GM10266 (cell line): Measurements from ENCODE around the gene IFT122.

Experiments
- DNase-seq: peaks from one replicate; pipeline ENCODE4 v3.0.0; 2012; ENCODE audit errors: extremely low spot score
- TF ChIP-seq, protein P1 (sequence below): IDR thresholded peaks from 2 replicates; pipeline ENCODE4 v1.5.1; 2012; ENCODE audit warnings: mild to moderate bottlenecking, low read depth; ENCODE audit not compliant: control insufficient read depth, insufficient read depth; ENCODE audit errors: missing control alignments

The IFT122 gene

DNA sequence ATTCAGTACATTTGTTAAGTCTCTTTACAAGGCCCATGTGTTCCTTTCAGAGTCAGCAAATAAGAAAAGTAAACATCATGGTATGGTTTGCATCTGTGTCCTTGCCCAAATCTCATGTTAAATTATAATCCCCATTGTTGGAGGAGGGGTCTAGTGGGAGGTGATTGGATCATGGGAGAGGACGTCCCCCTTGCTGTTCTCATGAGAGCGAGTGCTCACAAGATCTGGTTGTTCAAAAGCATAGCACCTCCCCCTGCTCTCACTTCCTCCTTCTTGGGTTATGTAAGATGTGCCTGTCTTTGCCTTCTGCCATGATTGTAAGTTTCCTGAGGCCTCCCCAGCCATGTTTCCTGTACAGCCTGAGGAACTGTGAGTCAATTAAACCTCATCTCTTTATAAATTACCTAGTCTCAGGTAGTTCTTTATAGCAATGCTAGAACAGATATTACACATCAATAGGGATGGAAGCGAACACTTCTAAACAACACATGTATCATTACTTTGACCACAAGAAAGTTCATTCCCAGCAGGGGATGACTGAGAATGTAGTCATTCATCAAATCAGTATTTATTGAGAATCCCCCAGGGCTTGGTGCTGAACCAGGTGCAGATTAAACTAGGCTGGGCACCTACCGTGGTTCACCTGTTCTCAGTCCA is 15.7 kb upstream of the IFT122 start:
- DNase-seq: peak; percentile 39
- TF ChIP-seq, protein P1, sequence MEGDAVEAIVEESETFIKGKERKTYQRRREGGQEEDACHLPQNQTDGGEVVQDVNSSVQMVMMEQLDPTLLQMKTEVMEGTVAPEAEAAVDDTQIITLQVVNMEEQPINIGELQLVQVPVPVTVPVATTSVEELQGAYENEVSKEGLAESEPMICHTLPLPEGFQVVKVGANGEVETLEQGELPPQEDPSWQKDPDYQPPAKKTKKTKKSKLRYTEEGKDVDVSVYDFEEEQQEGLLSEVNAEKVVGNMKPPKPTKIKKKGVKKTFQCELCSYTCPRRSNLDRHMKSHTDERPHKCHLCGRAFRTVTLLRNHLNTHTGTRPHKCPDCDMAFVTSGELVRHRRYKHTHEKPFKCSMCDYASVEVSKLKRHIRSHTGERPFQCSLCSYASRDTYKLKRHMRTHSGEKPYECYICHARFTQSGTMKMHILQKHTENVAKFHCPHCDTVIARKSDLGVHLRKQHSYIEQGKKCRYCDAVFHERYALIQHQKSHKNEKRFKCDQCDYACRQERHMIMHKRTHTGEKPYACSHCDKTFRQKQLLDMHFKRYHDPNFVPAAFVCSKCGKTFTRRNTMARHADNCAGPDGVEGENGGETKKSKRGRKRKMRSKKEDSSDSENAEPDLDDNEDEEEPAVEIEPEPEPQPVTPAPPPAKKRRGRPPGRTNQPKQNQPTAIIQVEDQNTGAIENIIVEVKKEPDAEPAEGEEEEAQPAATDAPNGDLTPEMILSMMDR: no peak

DNA sequence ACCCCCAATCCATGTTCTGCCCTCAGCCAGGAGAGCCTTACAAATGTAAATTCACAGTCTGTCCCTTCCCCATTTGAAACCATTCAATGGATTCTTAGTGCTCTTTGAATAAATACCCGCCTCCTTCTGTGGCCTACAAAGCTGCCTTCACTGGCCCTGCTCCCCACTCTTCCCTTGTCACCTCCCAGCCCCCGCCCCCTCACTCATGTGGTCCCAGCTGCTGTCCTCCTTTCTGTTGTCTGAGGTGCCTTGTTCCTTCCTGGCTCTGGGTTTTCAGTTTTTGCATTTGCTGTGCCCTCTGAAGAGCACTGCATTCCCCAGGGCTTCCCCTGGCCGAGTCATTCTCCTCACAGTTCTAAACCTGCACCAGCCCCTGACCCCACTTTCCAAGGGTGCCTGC is 14.8 kb upstream of the IFT122 start:
- TF ChIP-seq, protein P1: no peak
- DNase-seq: no peak

DNA sequence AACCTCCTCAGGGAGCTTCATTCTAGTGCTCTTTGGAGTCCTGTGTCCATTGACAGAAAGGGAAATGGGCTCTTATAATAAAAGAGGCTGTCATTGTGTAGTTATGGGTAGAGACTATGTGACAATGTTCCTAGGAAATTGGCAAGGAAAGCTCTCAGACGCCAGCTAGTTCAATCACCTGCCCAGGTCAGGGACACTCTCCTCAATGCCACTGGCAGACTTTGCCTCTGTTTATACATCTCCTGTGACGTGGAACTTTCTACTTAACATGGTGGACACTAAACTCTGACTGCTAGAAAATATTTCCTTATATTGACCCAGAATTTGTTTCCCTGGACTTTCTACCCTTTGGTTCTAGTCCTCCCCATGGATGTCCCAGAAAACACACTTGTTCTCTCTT is 14.4 kb upstream of the IFT122 start:
- DNase-seq: no peak
- TF ChIP-seq, protein P1: no peak

DNA sequence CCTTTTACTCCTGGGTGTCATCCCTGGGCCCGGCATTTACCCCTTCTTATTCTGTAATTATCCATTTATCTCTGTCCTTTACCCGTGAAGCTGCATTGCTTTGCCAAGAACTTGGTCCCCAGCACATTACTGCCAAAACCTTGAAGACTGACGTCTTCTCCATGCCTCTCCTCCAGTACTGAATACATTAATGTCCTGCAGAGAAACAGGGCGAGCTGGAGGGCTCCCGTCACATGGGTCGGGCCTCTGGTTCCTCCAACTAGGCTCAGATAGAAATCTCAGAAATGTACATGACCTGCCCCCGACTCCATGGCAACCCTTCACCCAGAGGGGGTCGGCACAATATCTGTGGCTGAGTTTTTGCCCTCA is 12.0 kb upstream of the IFT122 start:
- TF ChIP-seq, protein P1: no peak
- no peak for DNase-seq

DNA sequence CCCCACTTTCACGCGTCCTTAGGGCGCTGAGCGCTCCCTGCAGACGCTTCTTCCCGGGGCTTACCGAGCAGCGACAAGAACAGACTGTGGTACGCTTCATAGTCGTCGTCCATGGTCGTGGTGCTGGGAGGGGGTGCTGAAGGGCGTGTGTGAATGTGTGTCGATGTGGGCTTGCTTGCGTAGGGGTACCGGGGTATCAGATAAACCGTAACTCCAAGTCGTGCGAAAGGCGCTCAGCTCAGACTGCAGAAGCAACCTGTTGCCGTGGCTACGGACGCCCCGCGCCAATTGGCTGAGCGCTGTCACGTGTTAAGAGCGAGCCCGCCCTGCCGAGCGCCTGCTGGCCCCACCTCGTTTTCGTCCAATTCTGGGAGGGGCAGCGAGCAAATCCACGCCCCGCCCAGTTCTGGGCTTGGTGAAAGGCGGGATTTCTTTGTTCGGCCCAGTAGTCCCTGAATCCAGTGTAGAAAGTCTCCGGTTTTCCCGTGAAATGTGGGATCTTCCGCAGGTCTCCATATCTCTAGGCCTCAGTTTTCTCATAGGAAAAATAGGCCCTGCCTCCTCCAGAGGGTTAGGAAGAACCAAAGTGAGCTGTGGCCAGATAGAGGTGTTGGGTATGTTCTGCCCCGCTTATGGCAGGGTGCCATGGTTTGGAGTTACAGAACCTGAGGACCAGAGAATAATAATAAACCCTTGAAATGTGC is 11.5 kb upstream of the IFT122 start, which contains the start of gene EFCAB12:
Gene EFCAB12 (minus strand): TSS at position 261 of the 704 bp plus-strand sequence. CDS start 148 bp downstream, at position 113.
- TF ChIP-seq, protein P1: no peak
- DNase-seq: peak; percentile 84

DNA sequence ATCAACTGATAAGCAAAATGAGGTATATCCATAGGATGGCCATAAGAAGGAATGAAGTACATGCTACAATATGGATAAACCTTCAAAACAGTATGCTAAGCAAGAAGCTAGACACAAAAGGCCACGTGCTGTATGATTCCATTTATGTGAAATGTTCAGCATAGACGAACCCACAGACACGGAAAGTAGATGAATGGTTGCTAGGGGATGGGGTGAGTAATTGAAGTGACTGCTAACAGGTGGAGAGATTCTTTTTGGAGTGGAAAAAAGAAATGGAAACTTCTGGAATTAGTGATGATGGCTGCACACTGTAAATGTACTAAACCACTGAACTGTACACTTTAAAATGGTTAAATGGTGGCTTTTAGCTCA is 11.0 kb upstream of the IFT122 start:
- TF ChIP-seq, protein P1: no peak
- no peak for DNase-seq

DNA sequence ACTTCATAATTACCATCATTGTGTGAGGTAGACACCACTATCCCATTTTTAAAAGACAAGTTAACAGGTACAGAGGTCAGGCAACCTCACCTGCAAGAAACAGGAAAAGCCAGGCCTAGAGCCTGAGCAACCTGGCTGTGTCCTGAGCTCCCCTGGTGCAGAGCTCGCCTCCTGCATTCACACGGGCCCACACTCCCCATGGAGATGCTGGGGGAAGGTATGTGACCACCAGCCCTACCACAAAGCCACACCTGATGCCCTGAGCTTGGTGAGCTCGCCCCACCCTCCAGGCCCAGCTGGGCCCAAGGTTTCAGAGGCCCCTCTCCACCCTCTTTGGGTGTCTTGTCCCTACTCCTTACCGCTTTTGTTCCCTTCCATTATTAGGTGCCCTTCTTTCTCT is 10.4 kb upstream of the IFT122 start:
- TF ChIP-seq, protein P1: no peak
- DNase-seq: no peak
